ELR (cell line): ENCODE results near the gene PDZD2.

ENCODE experiments used
- DNase-seq: peaks from one replicate; pipeline ENCODE4 v3.0.0-alpha.2; 2015; ENCODE audit warnings: low read depth

PDZD2 gene

DNA sequence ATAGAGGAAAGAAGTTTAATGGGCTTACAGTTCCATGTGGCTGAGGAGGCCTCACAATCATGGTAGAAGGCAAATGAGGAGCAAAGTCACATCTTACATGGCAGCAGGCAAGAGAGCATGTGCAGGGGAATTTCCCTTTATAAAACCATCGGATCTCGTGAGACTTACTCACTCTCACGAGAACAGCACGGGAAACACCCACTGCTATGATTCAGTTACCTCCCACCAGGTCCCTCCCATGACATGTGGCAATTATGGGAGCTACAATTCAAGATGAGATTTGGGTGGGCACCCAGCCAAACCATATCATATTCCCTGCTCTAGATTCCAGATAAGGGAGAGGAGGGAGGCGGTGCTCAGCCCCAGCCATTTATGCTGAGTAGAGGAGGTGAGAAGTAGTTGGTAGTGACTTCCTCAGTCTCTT is 336.3 kb downstream of the PDZD2 start:
- DNase-seq: peak; percentile 29

DNA sequence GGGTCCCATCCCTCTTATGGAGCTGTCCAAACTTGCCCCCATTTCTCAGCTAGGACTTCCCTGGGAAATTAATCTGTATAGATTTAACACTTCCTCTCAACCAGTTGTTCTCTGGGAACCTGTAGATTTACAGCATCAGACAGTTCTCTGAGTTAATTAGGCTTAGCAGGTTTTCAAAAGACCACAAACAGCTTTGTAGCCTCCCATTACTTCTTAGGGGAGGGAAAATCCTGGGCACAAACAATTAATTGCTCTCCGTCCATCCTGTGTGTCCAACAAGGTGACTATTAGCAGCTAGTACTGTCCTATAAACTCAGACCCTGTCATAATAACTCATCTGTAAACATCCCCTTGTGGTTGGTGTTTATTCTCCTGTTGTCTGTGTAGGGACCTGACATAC is 337.2 kb downstream of the PDZD2 start:
- DNase-seq: peak; percentile 26

DNA sequence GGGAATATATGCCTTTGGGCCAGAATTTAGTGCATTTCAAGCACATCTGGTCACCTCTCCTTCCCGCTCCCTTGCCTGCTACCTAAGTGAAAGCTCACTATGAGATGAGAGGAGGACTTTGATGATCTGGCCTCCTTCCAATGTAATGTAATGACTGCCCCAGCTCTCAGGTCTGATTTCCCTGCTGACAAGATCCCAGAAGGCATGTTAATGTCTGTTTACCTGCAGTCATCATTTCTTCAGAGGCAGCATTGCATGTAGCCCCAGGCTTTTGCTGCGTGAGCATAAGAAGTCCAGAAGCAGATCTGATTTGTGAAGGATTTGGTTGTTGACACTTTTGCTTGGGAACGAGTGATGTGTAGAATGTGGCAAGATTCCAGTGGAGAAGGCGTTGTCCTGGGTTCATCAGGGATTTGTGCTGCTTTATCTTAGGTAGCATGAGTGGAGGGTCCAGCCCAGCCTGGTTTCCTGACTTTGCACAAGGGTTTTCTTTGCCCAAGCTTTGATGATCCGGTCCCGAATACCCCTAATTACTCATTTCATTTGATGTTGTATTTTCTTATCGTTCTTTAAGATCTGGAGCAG is 342.5 kb downstream of the PDZD2 start:
- no peak for DNase-seq

DNA sequence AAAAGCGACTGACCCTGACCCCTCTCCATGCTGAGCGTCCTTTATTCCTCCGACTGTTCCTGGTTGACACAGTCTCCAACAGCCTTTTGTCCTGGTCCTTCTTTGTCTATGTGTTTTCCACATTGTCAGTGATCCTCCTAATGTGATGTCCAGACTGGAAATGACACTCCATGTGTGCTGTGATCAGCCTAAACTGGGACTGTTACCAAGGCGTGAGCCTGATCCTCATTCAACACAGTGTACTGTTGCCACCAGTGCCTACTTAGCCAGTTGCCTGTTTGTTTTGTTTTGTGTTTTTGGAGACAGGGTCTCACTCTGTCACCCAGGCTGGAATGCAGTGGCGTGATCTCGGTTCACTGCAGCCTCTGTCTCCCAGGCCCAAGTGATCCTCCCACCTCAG is 343.1 kb downstream of the PDZD2 start:
- DNase-seq: no peak

DNA sequence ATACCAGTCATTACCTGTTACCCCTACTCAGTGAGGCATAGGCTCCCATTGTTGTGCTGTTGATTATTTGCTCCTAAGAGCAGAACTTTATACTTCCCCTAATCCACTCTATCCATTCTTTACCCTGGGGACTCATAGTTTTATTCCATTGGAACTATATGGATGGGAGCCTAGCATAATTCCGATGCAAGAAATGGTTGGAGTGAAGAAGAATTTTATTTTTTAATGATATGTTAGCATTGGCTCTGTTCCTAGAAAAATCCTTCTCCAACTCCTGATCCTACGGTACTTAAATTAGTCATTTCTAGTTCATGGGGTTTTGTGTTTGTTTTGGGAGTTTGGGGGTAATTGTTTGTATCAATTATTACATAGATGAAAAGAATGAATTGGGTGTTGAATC is 343.7 kb downstream of the PDZD2 start:
- no peak for DNase-seq

DNA sequence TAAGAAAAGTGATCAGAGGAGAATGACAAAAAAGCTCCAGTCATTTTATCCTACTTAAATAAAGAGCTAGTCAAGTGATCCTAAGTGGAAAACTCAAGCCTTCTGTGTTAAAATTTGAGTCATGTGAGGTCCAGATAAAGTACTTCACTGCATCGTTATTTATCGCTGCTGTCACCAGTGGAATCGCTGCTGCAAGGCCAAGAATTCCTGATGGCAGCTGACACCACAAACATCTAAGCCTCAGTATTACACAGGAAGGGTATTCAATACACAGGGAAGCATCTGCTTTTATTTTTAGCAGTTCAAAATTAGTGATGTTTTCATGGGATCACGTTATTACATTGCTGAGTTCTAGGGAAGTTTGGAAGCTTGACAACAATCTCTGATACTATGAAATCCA is 344.9 kb downstream of the PDZD2 start:
- DNase-seq: no peak

DNA sequence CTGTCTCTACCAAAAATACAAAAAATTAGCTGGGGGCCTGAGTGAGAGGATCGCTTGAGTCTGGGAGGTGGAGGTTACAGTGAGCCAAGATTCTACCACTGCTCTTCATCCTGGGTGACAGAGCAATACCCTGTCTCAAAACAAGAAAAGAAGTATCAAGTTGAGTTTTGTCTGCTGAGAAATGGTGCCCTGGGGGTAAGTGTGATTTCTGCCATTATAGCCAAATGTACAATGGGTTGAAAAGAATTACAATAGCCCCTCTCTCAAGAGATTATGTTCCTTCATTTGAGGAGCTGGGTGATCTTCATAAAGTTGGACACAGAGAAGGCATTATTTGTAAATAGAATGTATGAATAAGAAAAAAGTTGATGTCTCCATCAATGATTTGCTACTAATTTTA is 345.8 kb downstream of the PDZD2 start:
- no peak for DNase-seq

DNA sequence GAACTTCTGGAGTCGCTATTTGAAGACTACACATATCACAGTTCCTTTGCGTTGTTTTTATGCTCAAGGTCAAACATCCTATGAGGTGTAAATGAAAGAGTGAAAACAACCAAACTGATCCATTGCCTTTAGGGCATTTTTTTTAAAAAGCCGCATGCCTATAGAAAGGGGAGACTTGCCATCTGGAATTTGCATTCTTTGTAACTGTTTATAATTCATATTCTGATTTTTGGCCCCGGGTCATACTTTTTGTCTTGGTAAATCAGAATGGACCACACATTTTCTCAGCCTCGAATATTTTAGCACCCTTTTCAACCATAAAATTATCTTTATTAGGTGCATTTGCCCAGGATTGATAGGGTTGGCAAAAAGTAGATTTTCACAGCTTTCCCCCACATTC is 347.2 kb downstream of the PDZD2 start:
- DNase-seq: no peak

DNA sequence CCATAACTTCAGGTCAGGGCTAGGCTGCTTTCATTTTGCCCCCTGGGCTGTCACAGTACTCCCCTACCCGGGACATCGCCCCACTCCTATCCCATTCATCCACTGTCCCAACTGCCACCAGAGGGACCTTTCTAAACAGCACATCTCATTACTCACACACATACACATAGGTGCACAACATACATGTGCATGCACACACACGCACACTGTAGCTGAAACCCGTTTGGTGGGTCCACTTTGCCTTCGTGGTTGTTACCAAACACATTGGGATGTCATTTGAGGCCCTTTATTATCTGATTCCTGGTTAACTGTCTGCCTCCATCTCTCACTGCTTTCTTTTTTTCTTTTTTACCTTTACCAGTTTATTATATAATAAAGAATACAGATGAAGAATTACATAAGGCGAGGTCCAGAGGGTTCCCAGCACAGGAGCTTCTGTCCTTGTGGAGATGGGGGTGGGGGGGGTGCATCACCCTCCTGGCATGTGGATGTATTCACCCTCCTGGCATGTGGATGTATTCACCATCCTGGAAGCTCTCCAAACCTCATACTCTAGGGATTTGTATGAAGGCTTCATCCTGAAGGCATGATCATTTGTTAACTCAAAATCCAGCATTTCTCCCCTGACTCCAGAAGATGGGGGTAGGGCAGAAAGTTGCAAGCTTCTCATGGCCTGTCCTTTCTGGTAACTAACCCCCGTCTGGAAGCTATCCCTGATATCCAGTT is 349.2 kb downstream of the PDZD2 start:
- DNase-seq: peak; percentile 99

DNA sequence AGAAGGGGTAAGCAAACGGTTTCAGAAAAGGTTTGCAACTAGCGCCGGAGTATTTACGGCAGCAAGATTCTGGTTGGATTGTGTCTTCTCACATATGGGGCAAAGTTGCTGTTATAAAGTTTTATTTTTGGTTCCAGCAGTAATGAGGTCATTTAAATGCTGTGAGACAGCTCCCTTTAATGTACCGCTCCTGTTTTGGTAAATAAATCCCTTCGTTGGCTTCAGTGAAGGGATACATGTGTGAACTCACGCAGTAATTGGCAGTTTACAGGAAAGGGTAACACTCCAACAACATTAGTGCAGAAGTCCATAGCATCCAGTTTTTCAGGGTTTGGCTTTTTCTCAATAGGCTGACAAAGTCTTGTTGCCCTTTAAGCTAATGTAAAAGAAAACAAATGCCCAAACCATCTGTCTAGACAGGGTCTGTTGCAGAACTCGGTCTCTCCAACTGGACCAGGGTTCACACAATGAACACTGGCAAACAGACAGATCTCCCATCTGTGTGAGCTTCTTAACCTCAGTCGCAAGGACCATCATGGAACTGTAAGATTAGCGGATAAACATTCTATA is 351.2 kb downstream of the PDZD2 start:
- DNase-seq: no peak

DNA sequence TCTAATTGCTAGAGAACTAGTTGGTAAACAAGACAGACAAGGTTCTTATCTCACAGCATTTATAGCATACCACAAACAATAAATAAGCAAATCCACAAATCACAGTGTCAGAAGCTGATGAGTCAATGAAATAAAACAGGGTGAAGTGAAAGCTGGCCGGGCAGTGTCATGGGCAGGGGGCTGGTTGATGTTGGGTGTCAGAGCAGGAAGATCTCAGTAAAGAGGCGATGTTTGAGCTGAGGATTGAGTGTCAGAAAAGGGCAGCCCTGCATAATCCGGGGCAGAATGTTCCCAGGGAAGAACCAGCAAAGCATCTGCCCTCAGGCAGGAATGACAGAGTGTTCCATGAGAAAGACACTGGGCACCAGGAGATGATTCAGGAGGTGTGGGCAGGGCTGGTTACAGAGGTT is 351.8 kb downstream of the PDZD2 start:
- peak; percentile 85 for DNase-seq

DNA sequence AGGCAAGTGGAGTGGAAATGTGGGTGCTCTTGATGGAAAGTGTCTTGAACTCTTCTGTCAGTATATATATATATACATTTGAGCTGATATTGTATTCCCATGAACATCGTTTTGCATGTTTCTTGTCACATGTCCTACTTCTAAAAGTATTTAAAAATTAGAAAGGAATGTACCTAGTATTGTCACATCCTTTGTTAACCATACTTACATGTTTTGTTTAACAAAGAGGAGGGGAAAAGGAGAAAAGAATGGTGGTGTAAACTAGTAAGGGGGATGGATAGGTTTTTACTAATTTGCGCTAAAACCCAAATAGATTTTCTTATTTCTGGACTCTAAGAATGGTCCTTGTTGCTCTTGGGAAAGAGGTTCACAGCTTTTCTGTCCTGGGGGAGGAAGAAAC is 353.4 kb downstream of the PDZD2 start:
- no peak for DNase-seq

DNA sequence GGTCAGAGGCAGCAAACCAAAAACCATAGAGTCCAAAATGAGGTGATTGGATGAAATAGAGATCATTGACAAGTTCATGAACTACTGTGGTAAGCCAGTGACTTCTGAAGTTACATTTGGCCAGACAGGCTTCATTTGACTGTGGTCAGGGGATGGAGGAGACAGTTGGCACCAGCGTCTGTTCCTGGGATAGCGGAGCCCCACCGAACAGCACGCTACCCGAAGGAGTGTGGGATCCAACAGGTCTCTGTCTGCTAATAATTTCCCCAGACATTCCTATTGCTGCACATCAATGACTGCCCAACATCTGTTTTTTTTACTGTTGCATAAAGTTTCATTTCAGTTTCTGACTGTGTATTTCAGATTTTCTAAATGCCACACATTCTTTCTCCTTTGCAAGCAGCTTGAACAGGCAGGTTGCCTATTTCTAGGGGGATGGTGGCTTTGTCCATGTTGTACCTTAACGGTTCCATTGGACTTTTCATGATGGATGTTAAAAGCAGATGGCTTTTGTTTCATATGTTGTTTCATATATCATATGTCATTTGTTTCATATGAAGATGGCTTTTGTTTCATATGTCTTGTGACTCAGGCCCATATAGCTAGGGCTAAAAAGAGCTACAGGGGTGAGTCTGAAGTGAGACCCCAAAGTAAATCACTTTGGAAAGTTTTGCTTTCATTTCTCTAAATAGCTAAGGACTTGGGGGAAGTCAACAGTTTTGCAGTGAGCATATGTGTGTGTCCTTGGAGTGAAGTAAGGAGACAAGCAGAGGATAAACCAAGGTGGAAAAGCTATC is 354.4 kb downstream of the PDZD2 start:
- peak; percentile 36 for DNase-seq

DNA sequence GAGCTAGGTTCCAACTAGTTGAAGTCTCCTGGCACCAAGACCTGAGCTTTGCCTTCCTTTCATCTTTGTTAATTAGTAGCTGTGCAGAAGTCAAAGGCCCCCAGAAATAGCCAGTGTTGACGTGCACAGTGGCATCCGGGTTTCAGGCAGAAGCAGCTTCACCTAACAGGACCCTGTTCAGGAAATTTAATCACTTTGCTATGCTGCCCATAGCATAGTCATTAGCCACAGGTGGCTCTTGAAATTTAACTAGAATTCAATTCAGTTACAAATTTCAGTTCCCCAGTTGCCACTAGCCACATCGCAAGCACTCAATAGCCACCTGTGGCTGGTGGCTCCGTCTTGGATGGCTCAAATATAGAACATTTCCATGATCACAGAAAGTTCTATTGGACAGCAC is 356.1 kb downstream of the PDZD2 start:
- DNase-seq: no peak

DNA sequence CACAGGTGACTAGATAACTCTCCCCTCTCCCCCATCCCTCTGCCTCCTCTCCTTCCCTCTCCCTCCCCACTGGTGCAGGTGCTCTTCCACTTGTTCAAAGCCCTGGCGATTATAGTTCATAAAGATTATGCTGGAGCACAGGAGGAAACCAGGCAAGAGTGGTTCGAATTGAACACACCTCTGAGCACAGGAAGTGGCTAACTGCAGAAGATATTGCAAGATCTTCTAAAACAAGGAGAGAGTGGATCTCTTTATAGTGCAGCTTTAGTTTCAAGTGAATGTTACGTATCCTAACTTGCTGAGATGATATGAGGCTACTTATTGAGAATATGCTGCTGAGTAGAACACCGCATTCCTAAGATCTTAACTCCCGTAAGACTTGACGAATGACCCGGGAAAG is 356.8 kb downstream of the PDZD2 start:
- DNase-seq: no peak

DNA sequence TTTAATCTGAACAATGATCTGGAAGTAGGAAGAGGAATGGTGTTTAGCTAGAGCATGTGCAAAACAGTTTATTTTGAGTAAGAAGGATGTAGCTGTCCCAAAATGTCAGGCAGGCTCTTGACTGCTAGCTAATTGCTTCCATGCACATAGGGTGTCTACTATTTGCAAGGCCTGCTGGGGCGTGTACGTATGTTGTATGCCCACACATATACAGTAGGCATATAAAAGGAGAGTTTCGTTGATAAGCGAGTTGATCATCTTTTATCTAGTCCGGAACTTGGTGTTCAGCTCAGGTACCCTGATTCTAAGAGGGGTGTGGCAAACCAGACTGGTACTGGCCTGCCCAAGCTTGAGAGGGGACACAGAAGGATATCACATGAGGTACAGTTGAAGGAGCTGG is 358.0 kb downstream of the PDZD2 start:
- no peak for DNase-seq

DNA sequence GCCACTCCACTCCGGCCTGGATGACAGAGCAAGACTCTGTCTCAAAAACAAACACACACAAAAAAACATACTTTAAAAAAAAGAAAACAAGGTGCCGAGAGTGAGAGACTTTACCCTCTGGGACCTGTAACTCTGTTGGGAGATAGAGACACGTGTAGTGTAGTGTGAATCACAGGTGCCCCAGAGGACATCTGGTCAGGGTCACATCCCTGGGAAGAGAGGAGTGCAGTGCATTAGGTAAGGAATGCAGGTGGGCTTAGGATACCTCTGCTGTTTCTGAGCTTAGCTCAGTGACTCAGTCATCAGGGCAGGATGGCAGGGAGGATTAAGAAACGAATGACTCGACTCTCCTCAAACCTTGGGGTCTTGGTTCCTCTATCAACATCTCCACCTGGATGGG is 360.5 kb downstream of the PDZD2 start:
- DNase-seq: no peak

DNA sequence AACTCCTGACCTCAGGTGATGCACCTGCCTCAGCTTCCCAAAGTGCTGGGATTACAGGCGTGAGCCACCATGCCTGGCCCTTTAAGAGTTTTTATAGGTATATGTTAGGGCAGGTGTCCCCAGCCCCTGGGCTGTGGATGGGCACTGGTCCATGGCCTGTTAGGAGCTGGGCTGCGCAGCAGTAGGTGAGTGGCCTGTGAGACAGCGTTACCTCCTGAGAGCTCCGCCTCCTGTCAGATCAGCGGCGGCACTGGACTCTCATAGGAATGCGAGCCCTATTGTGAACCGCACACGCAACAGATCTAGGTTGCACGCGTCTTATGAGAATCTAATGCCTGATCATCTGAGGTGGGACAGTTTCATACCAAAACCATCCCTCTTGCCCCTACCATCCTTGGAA is 361.8 kb downstream of the PDZD2 start:
- no peak for DNase-seq

DNA sequence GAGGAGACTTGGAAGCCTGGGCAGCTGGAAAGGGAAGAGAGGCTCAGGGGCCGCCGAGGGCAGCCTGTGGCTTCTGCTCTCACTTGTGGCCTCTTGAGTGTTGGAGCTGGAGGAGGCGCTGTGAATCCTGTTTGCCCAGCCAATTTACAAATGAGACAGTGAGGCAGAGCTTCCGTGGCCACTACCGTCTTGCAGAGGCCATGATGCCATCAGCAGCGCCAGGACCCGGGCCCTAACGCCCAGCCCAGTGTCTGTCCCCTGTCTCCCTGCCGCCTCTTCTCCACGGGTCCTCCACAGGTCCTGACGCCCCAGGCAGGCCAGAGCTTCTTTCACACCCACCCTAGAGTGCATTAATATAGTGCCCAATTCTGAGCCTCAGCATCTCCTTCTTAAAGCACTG is 362.4 kb downstream of the PDZD2 start:
- no peak for DNase-seq

DNA sequence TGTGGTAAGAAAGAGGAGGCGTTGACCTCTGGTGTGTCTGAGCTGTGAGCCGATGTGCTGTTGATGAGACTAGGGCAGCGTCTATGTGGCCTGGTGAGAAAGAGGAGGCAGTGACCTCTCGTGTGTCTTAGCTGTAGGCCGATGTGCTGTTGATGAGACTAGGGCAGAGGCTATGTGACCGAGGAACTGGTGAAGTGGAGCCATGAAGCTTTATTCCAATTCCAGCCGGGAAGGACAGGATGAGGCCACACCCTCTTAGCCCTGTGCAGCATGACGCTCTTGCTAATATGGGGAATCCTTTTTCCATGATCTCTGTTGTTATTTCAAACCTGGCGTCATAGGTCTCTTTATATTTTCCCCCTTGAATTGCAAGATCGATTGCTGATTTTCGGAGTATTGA is 362.8 kb downstream of the PDZD2 start:
- no peak for DNase-seq

DNA sequence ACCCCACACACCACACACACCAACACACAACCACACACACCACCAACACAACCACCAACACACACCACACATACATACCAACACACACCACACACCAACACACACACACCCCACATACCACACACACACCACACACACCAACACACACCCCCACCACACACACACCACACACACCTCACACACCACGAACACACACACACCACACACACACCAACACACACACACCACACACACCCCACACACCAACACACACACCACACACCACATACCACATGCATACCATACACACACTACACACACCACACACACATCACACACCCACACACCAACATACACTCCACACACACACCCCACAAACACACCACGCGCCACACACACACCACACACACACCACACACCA is 363.8 kb downstream of the PDZD2 start:
- no peak for DNase-seq

DNA sequence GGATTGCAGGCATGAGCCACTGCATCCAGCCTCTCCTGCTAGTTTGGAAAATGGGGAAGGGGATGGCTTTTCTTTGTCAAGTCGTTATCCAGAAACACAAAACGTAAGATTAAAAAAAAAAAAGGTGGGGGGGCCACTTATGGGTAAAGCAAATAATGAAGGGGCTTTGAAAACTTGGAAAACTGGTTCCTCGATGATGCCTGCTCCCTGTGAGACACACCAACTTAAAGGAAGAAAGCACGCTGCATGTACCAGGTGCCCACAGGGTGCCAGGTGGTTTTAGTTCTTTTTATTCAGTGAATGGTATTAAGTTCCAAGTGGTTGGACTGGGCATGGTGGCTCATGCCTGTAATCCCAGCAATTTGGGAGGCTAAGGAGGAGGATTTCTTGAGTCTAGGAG is 365.1 kb downstream of the PDZD2 start:
- no peak for DNase-seq

DNA sequence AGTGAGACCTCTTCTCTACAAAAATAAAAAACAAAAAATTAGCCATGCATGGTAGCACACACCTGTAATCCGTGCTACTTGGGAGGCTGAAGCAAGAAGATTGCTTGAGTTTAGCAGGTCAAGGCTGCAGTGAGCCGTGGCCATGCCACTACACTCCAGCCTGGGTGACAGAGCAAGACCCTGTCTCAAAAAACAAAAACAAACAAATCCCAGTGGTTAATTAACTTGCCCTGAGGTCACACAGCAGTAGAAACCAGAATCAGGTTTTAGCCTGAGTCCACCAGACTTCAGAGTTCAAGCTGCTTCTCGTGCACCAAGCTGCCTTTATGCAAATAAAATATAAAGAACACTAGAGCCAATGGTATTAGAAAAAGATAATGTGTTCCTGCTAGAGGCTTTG is 365.5 kb downstream of the PDZD2 start:
- no peak for DNase-seq
